Sigmoid colon (tissue), 7 donors: Measurements from ENCODE around the gene FOXJ1. TPM values are rescaled to one million over a fixed set of nuclear protein-coding genes. Genes with fewer than 3 reads are reported as not detected.

Experiments
- DNase-seq: peaks from one replicate; pipeline ENCODE4 v3.0.0-alpha.2; 2019
- H3K27ac ChIP-seq, 4 donors: fragments of 200-600 bp; sonication (generic); one replicate each; pipeline ENCODE4 v1.5.1; 2016 to 2019; ENCODE audit warnings: mild to moderate bottlenecking in 1 of 4
- H3K27me3 ChIP-seq, 3 donors: fragments of 200-600 bp; sonication (generic); one replicate each; pipeline ENCODE4 v1.5.1; 2019; ENCODE audit warnings: mild to moderate bottlenecking in 1 of 3
- H3K36me3 ChIP-seq, 4 donors: fragments of 200-600 bp; sonication (generic); one replicate each; pipeline ENCODE4 v1.5.1; 2016 to 2019
- H3K4me1 ChIP-seq, 4 donors: fragments of 200-600 bp; sonication (generic); one replicate each; pipeline ENCODE4 v1.5.1; 2017 to 2019
- H3K4me3 ChIP-seq, 4 donors: fragments of 200-600 bp; sonication (generic); one replicate each; pipeline ENCODE4 v1.5.1; 2017 to 2019; ENCODE audit warnings: mild to moderate bottlenecking in 2 of 4, moderate library complexity in 1 of 4
- H3K9me3 ChIP-seq, 4 donors: fragments of 200-600 bp in 3 of 4; sonication (generic) in 3 of 4; one replicate each; pipeline versions ENCODE4 v1.5.1 to v1.6.1; 2013 to 2019
- EP300 ChIP-seq, 4 donors: sonication (generic); formaldehyde crosslinking; IDR thresholded peaks; one replicate each; pipeline ENCODE4 v1.6.1; 2017; ENCODE audit warnings: antibody characterized with exemption in 4 of 4
- POLR2A ChIP-seq, 2 donors: fragments of 450-650 bp; IDR thresholded peaks; one replicate each; pipeline ENCODE4 v1.6.1; 2016; ENCODE audit warnings: antibody characterized with exemption in 2 of 2, mild to moderate bottlenecking in 2 of 2, moderate library complexity in 2 of 2
- POLR2AphosphoS5 ChIP-seq, 4 donors: sonication (generic); formaldehyde crosslinking; IDR thresholded peaks; one replicate each; pipeline ENCODE4 v1.6.1; 2017; ENCODE audit warnings: antibody characterized with exemption in 4 of 4
- WGBS, 2 donors: extraction: QIAGEN DNeasy Blood & Tissue Kit; methylation state at CpG; one replicate each; pipeline ENCODE4 v1.1.7; 2013; 5-methylcytosine and 5-hydroxymethylcytosine counted together
- intact Hi-C: fragments of 100-400 bp; cut with DNase I; formaldehyde crosslinking; loops from one replicate; pipeline ENCODE4 v1.15.1; 2023
- polyA plus RNA-seq, 3 donors: library from polyadenylated mRNA; stranded (reverse); fragments of 200-250 nt; gene quantifications; one replicate each; pipeline ENCODE4 v1.2.3, GENCODE V29; 2013
- total RNA-seq, 4 donors: library from RNA; depleted of rRNA; stranded (reverse); fragments of >200 nt; gene quantifications; one replicate each; pipeline ENCODE4 v1.1.0, GENCODE V29; 2016
- TF ChIP-seq, protein P1 (sequence below), 4 experiments: fragments of 450-650 bp in 3 of 4; fragments of 200-600 bp in 1 of 4; IDR thresholded peaks; one replicate each; pipeline ENCODE4 v1.5.1; 2016 to 2019; ENCODE audit warnings: antibody characterized with exemption in 4 of 4, mild to moderate bottlenecking in 3 of 4, moderate library complexity in 2 of 4
- donor health status: healthy with polysubstance abuse.
- donor health status: Bipolar disorder and iron deficiency.
- donor health status: healthy.

Gene FOXJ1
- total and polyA plus RNA-seq, 7 donors, result 0.14 to 2.3 (median 0.42) TPM; not detected in 3

DNA sequence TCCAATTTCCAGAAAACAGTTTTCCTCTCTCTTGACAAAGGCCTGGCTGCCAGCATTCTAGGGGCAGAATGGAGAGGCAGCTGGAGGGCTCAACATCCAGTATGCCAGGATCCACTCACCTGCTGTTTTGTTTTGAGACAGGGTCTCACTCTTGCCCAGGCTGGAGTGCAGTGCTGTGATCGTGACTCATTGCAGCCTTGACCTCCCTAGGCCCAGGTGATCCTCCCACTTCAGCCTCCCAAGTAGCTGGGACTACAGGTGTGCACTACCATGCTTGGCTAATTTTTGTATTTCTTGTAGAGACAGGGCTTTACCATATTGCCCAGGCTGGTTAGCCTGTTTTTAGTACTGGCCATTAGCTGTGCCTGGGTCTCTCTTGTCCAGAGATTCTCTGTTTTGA, 29.1 kb upstream of the FOXJ1 start:
- H3K36me3 ChIP-seq, result no peaks in the 10 kb centered on the region
- TF ChIP-seq, protein P1, sequence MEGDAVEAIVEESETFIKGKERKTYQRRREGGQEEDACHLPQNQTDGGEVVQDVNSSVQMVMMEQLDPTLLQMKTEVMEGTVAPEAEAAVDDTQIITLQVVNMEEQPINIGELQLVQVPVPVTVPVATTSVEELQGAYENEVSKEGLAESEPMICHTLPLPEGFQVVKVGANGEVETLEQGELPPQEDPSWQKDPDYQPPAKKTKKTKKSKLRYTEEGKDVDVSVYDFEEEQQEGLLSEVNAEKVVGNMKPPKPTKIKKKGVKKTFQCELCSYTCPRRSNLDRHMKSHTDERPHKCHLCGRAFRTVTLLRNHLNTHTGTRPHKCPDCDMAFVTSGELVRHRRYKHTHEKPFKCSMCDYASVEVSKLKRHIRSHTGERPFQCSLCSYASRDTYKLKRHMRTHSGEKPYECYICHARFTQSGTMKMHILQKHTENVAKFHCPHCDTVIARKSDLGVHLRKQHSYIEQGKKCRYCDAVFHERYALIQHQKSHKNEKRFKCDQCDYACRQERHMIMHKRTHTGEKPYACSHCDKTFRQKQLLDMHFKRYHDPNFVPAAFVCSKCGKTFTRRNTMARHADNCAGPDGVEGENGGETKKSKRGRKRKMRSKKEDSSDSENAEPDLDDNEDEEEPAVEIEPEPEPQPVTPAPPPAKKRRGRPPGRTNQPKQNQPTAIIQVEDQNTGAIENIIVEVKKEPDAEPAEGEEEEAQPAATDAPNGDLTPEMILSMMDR (IDR thresholded peaks at IDR 0.05), result no peak
- TF ChIP-seq POLR2AphosphoS5 (IDR thresholded peaks at IDR 0.05), result no peak
- no peak for TF ChIP-seq POLR2A (IDR thresholded peaks at IDR 0.05)
- H3K27ac ChIP-seq, result no peak overlapping the region
- H3K27me3 ChIP-seq, result no peaks in the 10 kb centered on the region
- H3K9me3 ChIP-seq, result no peaks in the 10 kb centered on the region
- no peaks in the 10 kb centered on the region for H3K4me1 ChIP-seq
- WGBS, 2 donors, result 97 to 98% methylated on average over 1 of the region's 1 CpG
- H3K4me3 ChIP-seq, result no peak overlapping the region
- no peak for DNase-seq
- intact Hi-C loops, result no loop called here

DNA sequence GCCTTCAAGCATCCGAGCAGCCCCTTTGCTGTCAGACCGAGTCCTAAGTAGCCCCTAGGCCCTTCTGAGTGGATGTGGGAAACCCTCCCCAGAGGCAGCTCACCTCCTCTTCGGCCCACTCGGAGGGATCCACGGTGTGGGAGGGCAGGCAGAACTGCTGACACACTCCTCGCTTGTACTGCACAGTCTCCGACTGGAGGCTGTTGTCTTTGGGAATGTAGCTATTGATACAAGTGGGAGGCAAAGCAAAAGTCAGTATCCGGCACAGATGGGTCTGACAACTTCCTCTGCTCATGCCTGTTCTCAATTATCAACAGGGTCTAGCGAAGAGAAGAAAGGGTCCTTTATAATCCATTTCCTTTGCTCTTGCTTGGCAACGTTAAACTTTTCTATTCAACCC, 25.9 kb upstream of the FOXJ1 start:
- Histone ChIP-seq H3K27ac (no peak overlapping the region), H3K36me3 (no peaks in the 10 kb centered on the region), H3K9me3 (no peaks in the 10 kb centered on the region), H3K4me3 (no peak overlapping the region), H3K27me3 (no peaks in the 10 kb centered on the region), H3K4me1 (no peaks in the 10 kb centered on the region)
- TF ChIP-seq POLR2A (IDR thresholded peaks at IDR 0.05), result no peak
- TF ChIP-seq EP300 (IDR thresholded peaks at IDR 0.05), result no peak
- TF ChIP-seq POLR2AphosphoS5 (IDR thresholded peaks at IDR 0.05), result no peak
- TF ChIP-seq, protein P1 (IDR thresholded peaks at IDR 0.05), result no peak
- no peak for DNase-seq
- WGBS, 2 donors, result 91 to 93% methylated on average over 10 of the region's 10 CpGs
- intact Hi-C loops, result no loop called here

DNA sequence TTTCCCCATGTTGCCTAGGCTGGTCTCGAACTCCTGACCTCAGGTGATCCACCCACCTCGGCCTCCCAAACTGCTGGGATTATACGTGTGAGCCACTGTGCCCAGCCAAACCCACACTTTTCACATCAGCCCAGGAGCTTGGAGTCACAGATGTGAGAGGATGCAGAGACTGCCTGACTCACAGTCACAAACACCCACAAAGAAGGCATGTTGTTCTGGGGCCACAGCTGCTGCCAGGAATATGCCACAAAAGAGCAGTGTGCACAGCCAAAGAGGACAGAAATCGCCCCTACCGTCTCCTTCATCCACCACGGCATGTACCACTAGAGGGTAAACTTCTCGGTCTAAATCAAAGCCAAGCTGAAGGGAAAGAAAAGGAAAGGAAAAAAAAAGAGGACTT, 25.1 kb upstream of the FOXJ1 start:
- TF ChIP-seq EP300 (IDR thresholded peaks at IDR 0.05) (no peak), POLR2AphosphoS5 (IDR thresholded peaks at IDR 0.05) (no peak), POLR2A (IDR thresholded peaks at IDR 0.05) (no peak)
- TF ChIP-seq, protein P1 (IDR thresholded peaks at IDR 0.05), result no peak
- intact Hi-C loops, result no loop called here
- H3K36me3 ChIP-seq, result no peaks in the 10 kb centered on the region
- H3K4me3 ChIP-seq, result no peak overlapping the region
- no peaks in the 10 kb centered on the region for H3K9me3 ChIP-seq
- 89 to 93% methylated on average over 7 of the region's 7 CpGs for WGBS, 2 donors
- no peaks in the 10 kb centered on the region for H3K4me1 ChIP-seq
- no peak for DNase-seq
- no peaks in the 10 kb centered on the region for H3K27me3 ChIP-seq
- no peak overlapping the region for H3K27ac ChIP-seq

DNA sequence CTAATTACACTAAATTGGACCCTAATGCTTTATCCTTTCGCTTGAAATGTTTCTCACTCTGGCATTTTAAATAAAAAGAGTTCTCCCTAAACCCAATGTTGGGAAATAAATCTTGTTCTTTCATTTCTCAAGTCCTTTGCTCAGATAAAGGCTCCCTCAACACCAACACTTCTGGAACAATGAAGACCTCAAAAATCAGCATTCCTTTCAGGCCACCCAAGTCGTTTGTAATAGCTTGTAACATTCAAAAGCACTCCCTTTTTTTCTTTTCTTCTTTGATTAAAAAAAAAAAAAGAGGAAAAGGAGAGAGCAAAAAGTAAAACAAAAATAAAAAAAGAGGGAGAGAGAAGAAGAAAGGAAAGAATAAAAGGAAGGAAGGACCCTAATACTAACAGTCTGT, 23.3 kb upstream of the FOXJ1 start:
- Histone ChIP-seq H3K27me3 (no peaks in the 10 kb centered on the region), H3K36me3 (peaks cover 0 to under 1% (median 0%) of the 10 kb centered on the region in 4 donors)
- no peak for DNase-seq

More for the DNA sequence above, 23.3 kb upstream of the FOXJ1 start:
- Histone ChIP-seq H3K4me3 (no peak overlapping the region), H3K4me1 (no peaks in the 10 kb centered on the region), H3K9me3 (no peaks in the 10 kb centered on the region), H3K27ac (no peak overlapping the region)
- TF ChIP-seq EP300 (IDR thresholded peaks at IDR 0.05) (no peak), POLR2A (IDR thresholded peaks at IDR 0.05) (no peak), POLR2AphosphoS5 (IDR thresholded peaks at IDR 0.05) (no peak)
- TF ChIP-seq, protein P1 (IDR thresholded peaks at IDR 0.05), result no peak
- intact Hi-C loops, result no loop called here
- WGBS, 2 donors, result 82 to 83% methylated on average over 2 of the region's 2 CpGs
